Tibial nerve (tissue), 4 donors: ENCODE data around the gene PCBP1. TPM values are rescaled to one million over a fixed set of nuclear protein-coding genes. Genes with fewer than 3 reads are reported as not detected.
"Not testable (repeated sequence)": the region's sequence is repeated elsewhere in the genome, so short reads cannot be mapped to it uniquely, and the experiment has no call there.

ENCODE experiments used
- DNase-seq, 2 donors: peaks; one replicate each; pipeline ENCODE4 v3.0.0-alpha.2; 2019; ENCODE audit warnings: low spot score in 2 of 2
- H3K27ac ChIP-seq, 4 donors: fragments of 200-600 bp; sonication (generic) in 3 of 4; one replicate each; pipeline ENCODE4 v1.5.1; 2017 to 2019; ENCODE audit warnings: mild to moderate bottlenecking in 1 of 4
- H3K27me3 ChIP-seq, 2 donors: fragments of 200-600 bp; sonication (generic) in 1 of 2; one replicate each; pipeline versions ENCODE4 v1.5.1 to v1.6.0; 2017 to 2019
- H3K36me3 ChIP-seq, 3 donors: fragments of 200-600 bp; sonication (generic); one replicate each; pipeline ENCODE4 v1.5.1; 2018 to 2019
- H3K4me1 ChIP-seq, 4 donors: fragments of 200-600 bp; sonication (generic) in 3 of 4; one replicate each; pipeline ENCODE4 v1.5.1; 2017 to 2019
- H3K4me3 ChIP-seq, 4 donors: fragments of 200-600 bp; sonication (generic) in 3 of 4; one replicate each; pipeline ENCODE4 v1.5.1; 2017 to 2019; ENCODE audit warnings: mild to moderate bottlenecking in 1 of 4, moderate library complexity in 1 of 4
- H3K9me3 ChIP-seq, 4 donors: fragments of 200-600 bp; sonication (generic) in 3 of 4; one replicate each; pipeline ENCODE4 v1.5.1; 2017 to 2019
- CTCF ChIP-seq, 5 experiments: fragments of 200-600 bp in 3 of 5; fragments of 450-650 bp in 2 of 5; sonication (generic) in 3 of 5; IDR thresholded peaks; one replicate each; pipeline ENCODE4 v1.5.1; 2016 to 2019; ENCODE audit warnings: antibody characterized with exemption in 5 of 5, mild to moderate bottlenecking in 3 of 5, moderate library complexity in 2 of 5
- EP300 ChIP-seq, 2 donors: sonication (generic); formaldehyde crosslinking; IDR thresholded peaks; one replicate each; pipeline ENCODE4 v1.6.1; 2017; ENCODE audit warnings: antibody characterized with exemption in 2 of 2, mild to moderate bottlenecking in 1 of 2
- POLR2A ChIP-seq, 2 donors: fragments of 450-650 bp; IDR thresholded peaks; one replicate each; pipeline ENCODE4 v1.6.1; 2017; ENCODE audit warnings: antibody characterized with exemption in 2 of 2, mild to moderate bottlenecking in 2 of 2, moderate library complexity in 2 of 2
- WGBS, 2 donors: methylation state at CpG; one replicate each; pipeline ENCODE4 v1.1.5; 2018; 5-methylcytosine and 5-hydroxymethylcytosine counted together
- total RNA-seq, 4 donors: library from RNA; depleted of rRNA; stranded (reverse); fragments of >200 nt; gene quantifications; one replicate each; pipeline ENCODE4 v1.1.0, GENCODE V29; 2016

PCBP1 gene
- total RNA-seq, 4 donors from 2014 or later: 157 to 203 (median 188) TPM

- 1% methylated on average over 36 of the region's 36 CpGs for WGBS, 2 donors
- Histone ChIP-seq H3K27ac (peak overlapping the region; percentile 97 to 100 (median 99)), H3K36me3 (no peaks in the 10 kb centered on the region), H3K9me3 (no peaks in the 10 kb centered on the region), H3K4me3 (peak overlapping the region; percentile 52 to 71 (median 61)), H3K27me3 (no peaks in the 10 kb centered on the region), H3K4me1 (peaks cover 0 to 56% (median 38%) of the 10 kb centered on the region in 4 donors)
- peak; percentile 55 to 67 for DNase-seq
- TF ChIP-seq POLR2A (IDR thresholded peaks at IDR 0.05): peak in 1 of 2 donors; percentile 45
- peak; percentile 19 to 81 for TF ChIP-seq EP300 (IDR thresholded peaks at IDR 0.05)
- no peak for TF ChIP-seq CTCF (IDR thresholded peaks at IDR 0.05)
These were observed 37.8 kb downstream of the PCBP1 start for GRCh38 chr2:70124983-70125480.

- Histone ChIP-seq H3K4me1 (peaks cover 0 to 60% (median 38%) of the 10 kb centered on the region in 4 donors), H3K27ac (peak overlapping the region; percentile 97 to 100 (median 99)), H3K9me3 (no peaks in the 10 kb centered on the region), H3K36me3 (no peaks in the 10 kb centered on the region), H3K27me3 (no peaks in the 10 kb centered on the region), H3K4me3 (peak overlapping the region; percentile 52 to 71 (median 61))
- no peak for DNase-seq
- WGBS, 2 donors: 62% methylated on average over 13 of the region's 13 CpGs
- TF ChIP-seq EP300 (IDR thresholded peaks at IDR 0.05) (no peak), POLR2A (IDR thresholded peaks at IDR 0.05) (no peak), CTCF (IDR thresholded peaks at IDR 0.05) (no peak)
These were observed 38.2 kb downstream of the PCBP1 start for GRCh38 chr2:70125498-70125898.

DNA sequence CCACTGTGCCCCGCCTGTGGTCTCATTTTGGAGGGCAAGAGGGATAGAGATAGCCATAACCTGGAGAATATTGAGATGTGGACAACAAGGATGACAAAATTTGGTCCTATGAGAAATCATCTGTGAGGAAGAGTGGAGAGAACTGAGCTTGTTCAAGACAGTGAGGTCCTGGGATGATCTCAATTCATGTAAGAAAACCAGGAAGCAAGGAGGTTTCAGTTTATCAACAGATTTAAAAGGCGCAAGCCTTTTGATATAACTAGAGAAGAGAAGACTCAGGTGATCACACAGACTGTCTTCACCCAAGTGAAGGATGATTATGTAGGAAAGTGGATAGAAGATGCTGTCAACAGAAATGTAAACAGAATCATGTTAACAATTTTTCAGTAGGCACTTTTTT lies 39.1 kb downstream of the PCBP1 start:
- H3K27ac ChIP-seq: peak overlapping the region in 3 of 4 donors; percentile 97 to 100 (median 99)
- H3K27me3 ChIP-seq: no peaks in the 10 kb centered on the region
- 91 to 94% methylated on average over 2 of the region's 2 CpGs for WGBS, 2 donors
- no peak for DNase-seq
- H3K4me3 ChIP-seq: no peak overlapping the region
- no peaks in the 10 kb centered on the region for H3K36me3 ChIP-seq
- H3K4me1 ChIP-seq: peaks cover 0 to 65% (median 42%) of the 10 kb centered on the region in 4 donors
- no peaks in the 10 kb centered on the region for H3K9me3 ChIP-seq
- TF ChIP-seq EP300 (IDR thresholded peaks at IDR 0.05) (no peak), CTCF (IDR thresholded peaks at IDR 0.05) (no peak), POLR2A (IDR thresholded peaks at IDR 0.05) (no peak)

DNA sequence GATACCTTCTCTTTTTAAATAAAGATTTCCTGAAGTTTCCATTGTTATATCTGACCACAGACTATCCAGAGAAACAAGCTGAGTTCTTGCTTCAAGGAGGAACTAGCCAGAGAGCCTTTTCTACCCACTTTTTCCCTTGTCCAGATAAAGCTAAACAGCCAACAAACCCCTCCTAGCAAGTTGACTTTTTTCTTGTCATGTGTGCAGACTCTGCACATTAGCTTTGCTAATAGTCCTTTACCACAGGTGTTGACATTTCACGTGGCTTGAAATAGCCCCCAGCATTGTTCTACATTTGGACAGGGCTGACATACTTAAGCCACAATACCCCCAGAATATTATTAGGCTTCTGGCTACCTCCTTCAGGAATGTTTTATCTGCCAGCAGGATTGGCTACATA lies 40.7 kb downstream of the PCBP1 start:
- no peaks in the 10 kb centered on the region for H3K36me3 ChIP-seq
- 42 to 44% methylated on average over 1 of the region's 1 CpG for WGBS, 2 donors
- H3K27ac ChIP-seq: peak overlapping the region in 1 of 4 donors; percentile 26
- no peak for DNase-seq
- H3K9me3 ChIP-seq: no peaks in the 10 kb centered on the region
- no peaks in the 10 kb centered on the region for H3K27me3 ChIP-seq
- H3K4me3 ChIP-seq: no peak overlapping the region
- H3K4me1 ChIP-seq: peaks cover 0 to 61% (median 47%) of the 10 kb centered on the region in 4 donors
- no peak for TF ChIP-seq CTCF (IDR thresholded peaks at IDR 0.05)
- TF ChIP-seq EP300 (IDR thresholded peaks at IDR 0.05): no peak
- TF ChIP-seq POLR2A (IDR thresholded peaks at IDR 0.05): no peak

DNA sequence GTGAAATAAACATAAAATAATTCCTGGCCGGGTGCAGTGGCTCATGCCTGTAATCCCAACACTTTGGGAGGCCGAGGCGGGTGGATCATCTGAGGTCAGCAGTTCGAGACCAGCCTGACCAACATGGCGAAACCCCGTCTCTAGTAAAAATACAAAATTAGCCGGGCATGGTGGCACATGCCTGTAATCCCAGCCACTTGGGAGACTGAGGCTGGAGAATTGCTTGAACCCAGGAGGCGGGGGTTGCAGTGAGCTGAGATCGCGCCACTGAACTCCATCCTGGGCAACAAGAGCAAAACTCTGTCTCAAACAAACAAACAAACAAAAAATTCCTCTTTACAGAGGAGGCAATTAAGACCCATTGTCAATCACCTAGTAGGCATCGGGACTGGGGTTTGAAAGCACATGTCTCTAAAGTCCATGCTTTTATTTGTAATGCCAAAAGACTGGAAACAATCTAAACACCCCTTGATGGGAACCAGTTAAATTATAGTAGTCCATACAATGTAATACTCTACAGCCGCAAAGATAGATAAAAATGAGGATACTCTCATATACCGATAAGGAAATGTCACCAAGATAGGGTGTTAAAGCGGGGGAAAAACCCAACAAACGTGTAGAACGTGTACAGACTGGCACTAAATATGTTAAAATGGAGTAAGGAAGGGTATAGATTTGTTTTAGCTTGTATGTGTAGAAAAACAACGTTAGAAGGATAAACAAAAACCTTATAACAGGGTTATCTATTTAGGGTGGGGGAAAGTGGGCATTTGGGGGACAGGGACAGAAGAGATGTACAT lies 44.3 kb downstream of the PCBP1 start:
- Histone ChIP-seq H3K4me3 (peak overlapping the region in 3 of 4 donors; percentile 18 to 45 (median 37)), H3K4me1 (peaks cover 0 to 68% (median 40%) of the 10 kb centered on the region in 4 donors), H3K27ac (peak overlapping the region; percentile 80 to 97 (median 85))
- H3K27me3 ChIP-seq, DNase-seq, H3K36me3 ChIP-seq, H3K9me3 ChIP-seq: not testable (repeated sequence)
- 74 to 82% methylated on average over 17 of the region's 17 CpGs for WGBS, 2 donors
